SK-N-SH treated with all-trans-retinoic acid at 6 μM for 48 hours (cell line): ENCODE results near the gene WDR31.

Experiments
- ATAC-seq: fragments of 200-7000 bp; cut with Tn5 transposase; 3 replicates; pipeline ENCODE4 v1.9.1; 2020; ENCODE audit warnings: mild to moderate bottlenecking, moderate library complexity
- ARNTL ChIP-seq: fragments of 450-650 bp; formaldehyde crosslinking; IDR thresholded peaks from 2 replicates; pipeline ENCODE4 v1.5.0; 2020; ENCODE audit warnings: low read depth, mild to moderate bottlenecking, moderate library complexity, borderline replicate concordance
- BACH2 ChIP-seq: fragments of 250-450 bp; sonication (Bioruptor Pico); IDR thresholded peaks from 2 replicates; pipeline ENCODE4 v1.9.0; 2021; ENCODE audit warnings: mild to moderate bottlenecking, borderline replicate concordance
- CSDC2 ChIP-seq: fragments of 250-450 bp; sonication (Bioruptor Pico); IDR thresholded peaks from 2 replicates; pipeline ENCODE4 v1.5.0; 2020; ENCODE audit warnings: mild to moderate bottlenecking, moderate library complexity
- ESRRG ChIP-seq: fragments of 250-450 bp; sonication (Bioruptor Pico); IDR thresholded peaks from 2 replicates; pipeline ENCODE4 v1.6.1; 2021; ENCODE audit warnings: mild to moderate bottlenecking
- GLIS3 ChIP-seq: fragments of 250-450 bp; sonication (Bioruptor Pico); IDR thresholded peaks from 2 replicates; pipeline ENCODE4 v1.5.0; 2020; ENCODE audit warnings: mild to moderate bottlenecking, moderate library complexity
- ISL1 ChIP-seq: fragments of 250-450 bp; sonication (Bioruptor Pico); IDR thresholded peaks from 2 replicates; pipeline ENCODE4 v2.1.2; 2022; ENCODE audit warnings: mild to moderate bottlenecking, moderate library complexity
- OSR1 ChIP-seq: fragments of 250-450 bp; sonication (Bioruptor Pico); IDR thresholded peaks from 2 replicates; pipeline ENCODE4 v1.8.0; 2022; ENCODE audit warnings: moderate library complexity, mild to moderate bottlenecking, inconsistent platforms
- POU6F1 ChIP-seq: fragments of 250-450 bp; sonication (Bioruptor Pico); IDR thresholded peaks from 2 replicates; pipeline ENCODE4 v1.8.0; 2021; ENCODE audit warnings: low read depth, mild to moderate bottlenecking, moderate library complexity, borderline replicate concordance
- PPARA ChIP-seq: fragments of 250-450 bp; sonication (Bioruptor Pico); IDR thresholded peaks from 2 replicates; pipeline ENCODE4 v1.5.0; 2020; ENCODE audit warnings: mild to moderate bottlenecking, borderline replicate concordance
- RARB ChIP-seq: fragments of 250-450 bp; sonication (Bioruptor Pico); IDR thresholded peaks from 2 replicates; pipeline ENCODE4 v1.8.0; 2021; ENCODE audit warnings: mild to moderate bottlenecking, moderate library complexity
- SNAI2 ChIP-seq: fragments of 250-450 bp; sonication (Bioruptor Pico); IDR thresholded peaks from 2 replicates; pipeline ENCODE4 v1.5.0; 2020; ENCODE audit warnings: mild to moderate bottlenecking, moderate library complexity
- TCF4 ChIP-seq: fragments of 250-450 bp; sonication (Bioruptor Pico); IDR thresholded peaks from 2 replicates; pipeline ENCODE4 v1.8.0; 2021; ENCODE audit warnings: mild to moderate bottlenecking, moderate library complexity, borderline replicate concordance
- ZC3H10 ChIP-seq: fragments of 250-450 bp; sonication (Bioruptor Pico); IDR thresholded peaks from 2 replicates; pipeline ENCODE4 v1.5.1; 2021; ENCODE audit warnings: mild to moderate bottlenecking, moderate library complexity
- ZFP3 ChIP-seq: fragments of 250-450 bp; sonication (Bioruptor Pico); IDR thresholded peaks from 2 replicates; pipeline ENCODE4 v1.5.0; 2020; ENCODE audit warnings: mild to moderate bottlenecking, moderate library complexity
- ZFP30 ChIP-seq: fragments of 450-650 bp; formaldehyde crosslinking; IDR thresholded peaks from 2 replicates; pipeline ENCODE4 v1.5.0; 2022; ENCODE audit warnings: mild to moderate bottlenecking, moderate library complexity
- ZNF70 ChIP-seq: fragments of 450-650 bp; formaldehyde crosslinking; IDR thresholded peaks from 2 replicates; pipeline ENCODE4 v1.5.0; 2020; ENCODE audit warnings: mild to moderate bottlenecking, moderate library complexity
- ZNF8 ChIP-seq: fragments of 450-650 bp; formaldehyde crosslinking; IDR thresholded peaks from 2 replicates; pipeline ENCODE4 v1.5.0; 2020; ENCODE audit warnings: mild to moderate bottlenecking, moderate library complexity
- TF ChIP-seq, protein P1 (sequence below): fragments of 250-450 bp; sonication (Bioruptor Pico); IDR thresholded peaks from 2 replicates; pipeline ENCODE4 v1.8.0; 2020; ENCODE audit warnings: mild to moderate bottlenecking, moderate library complexity, borderline replicate concordance
- TF ChIP-seq, protein P2 (sequence below): fragments of 250-450 bp; sonication (Bioruptor Pico); IDR thresholded peaks from 2 replicates; pipeline ENCODE4 v1.5.1; 2020; ENCODE audit warnings: low read depth, mild to moderate bottlenecking, moderate library complexity
- TF ChIP-seq, protein P3 (sequence below): fragments of 250-450 bp; sonication (Bioruptor Pico); IDR thresholded peaks from 2 replicates; pipeline ENCODE4 v1.5.0; 2020; ENCODE audit warnings: mild to moderate bottlenecking, moderate library complexity

The WDR31 gene

DNA sequence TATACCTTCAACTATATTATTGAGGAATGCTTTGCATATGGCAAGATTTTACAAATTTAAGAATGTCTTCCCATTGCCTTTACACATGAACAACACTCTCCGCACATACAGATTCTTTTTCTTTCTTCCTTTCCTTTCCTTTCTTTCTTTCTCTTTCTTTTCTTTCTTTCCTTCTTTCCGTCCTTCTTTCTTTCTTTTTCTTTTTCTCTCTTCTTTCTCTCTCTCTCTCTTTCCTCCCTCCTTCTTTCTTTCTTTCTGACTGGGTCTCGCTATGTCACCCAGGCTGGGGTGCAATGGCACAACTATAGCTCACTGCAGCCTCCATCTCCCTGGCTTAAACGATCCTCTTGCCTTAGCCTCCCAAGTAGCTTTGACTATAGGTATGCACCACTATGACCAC is 13.8 kb downstream of the WDR31 start:
- TF ChIP-seq OSR1 (CRISPR knock-in tag) (no peak), ZFP30 (no peak), POU6F1 (CRISPR knock-in tag) (no peak)
- TF ChIP-seq, all 23 proteins: peak for 0
- ATAC-seq: no peak

GRCh38 chr9:113322671-113323070 is 17.4 kb downstream of the WDR31 start:
- no peak for ATAC-seq
- TF ChIP-seq, protein P1, sequence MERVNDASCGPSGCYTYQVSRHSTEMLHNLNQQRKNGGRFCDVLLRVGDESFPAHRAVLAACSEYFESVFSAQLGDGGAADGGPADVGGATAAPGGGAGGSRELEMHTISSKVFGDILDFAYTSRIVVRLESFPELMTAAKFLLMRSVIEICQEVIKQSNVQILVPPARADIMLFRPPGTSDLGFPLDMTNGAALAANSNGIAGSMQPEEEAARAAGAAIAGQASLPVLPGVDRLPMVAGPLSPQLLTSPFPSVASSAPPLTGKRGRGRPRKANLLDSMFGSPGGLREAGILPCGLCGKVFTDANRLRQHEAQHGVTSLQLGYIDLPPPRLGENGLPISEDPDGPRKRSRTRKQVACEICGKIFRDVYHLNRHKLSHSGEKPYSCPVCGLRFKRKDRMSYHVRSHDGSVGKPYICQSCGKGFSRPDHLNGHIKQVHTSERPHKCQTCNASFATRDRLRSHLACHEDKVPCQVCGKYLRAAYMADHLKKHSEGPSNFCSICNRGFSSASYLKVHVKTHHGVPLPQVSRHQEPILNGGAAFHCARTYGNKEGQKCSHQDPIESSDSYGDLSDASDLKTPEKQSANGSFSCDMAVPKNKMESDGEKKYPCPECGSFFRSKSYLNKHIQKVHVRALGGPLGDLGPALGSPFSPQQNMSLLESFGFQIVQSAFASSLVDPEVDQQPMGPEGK (CRISPR knock-in tag): no peak
- TF ChIP-seq PPARA (no peak), ZNF70 (CRISPR knock-in tag) (no peak), SNAI2 (CRISPR knock-in tag) (no peak), ISL1 (no peak), OSR1 (CRISPR knock-in tag) (no peak), RARB (CRISPR knock-in tag) (no peak), ZC3H10 (CRISPR knock-in tag) (no peak), ESRRG (CRISPR knock-in tag) (no peak), GLIS3 (CRISPR knock-in tag) (no peak), TCF4 (CRISPR knock-in tag) (no peak)
- TF ChIP-seq, protein P2, sequence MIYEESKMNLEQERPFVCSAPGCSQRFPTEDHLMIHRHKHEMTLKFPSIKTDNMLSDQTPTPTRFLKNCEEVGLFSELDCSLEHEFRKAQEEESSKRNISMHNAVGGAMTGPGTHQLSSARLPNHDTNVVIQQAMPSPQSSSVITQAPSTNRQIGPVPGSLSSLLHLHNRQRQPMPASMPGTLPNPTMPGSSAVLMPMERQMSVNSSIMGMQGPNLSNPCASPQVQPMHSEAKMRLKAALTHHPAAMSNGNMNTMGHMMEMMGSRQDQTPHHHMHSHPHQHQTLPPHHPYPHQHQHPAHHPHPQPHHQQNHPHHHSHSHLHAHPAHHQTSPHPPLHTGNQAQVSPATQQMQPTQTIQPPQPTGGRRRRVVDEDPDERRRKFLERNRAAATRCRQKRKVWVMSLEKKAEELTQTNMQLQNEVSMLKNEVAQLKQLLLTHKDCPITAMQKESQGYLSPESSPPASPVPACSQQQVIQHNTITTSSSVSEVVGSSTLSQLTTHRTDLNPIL: no peak

GRCh38 chr9:113320051-113320450 is 20.0 kb downstream of the WDR31 start:
- no peak for TF ChIP-seq ZFP3
- TF ChIP-seq CSDC2 (CRISPR knock-in tag): no peak
- TF ChIP-seq, protein P1 (CRISPR knock-in tag): no peak
- no peak for ATAC-seq

DNA sequence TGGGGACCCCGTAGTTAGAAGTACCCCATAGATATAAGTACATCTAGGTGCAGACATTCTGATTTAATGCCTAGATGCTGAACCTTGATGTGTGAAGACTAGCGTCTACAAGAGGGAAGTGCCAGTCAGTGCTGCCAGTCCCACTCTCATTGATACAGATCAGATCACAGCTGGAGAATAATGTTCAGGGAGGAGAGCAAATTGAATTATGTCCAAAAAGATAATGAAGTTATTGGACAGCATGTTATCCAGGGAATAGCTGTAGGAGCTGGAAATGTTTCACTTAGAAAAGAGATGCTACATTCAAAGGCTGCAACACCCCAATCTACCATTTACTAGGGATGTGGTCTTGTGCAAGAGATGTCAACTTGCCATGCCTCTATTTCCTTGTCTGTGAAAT is 21.0 kb downstream of the WDR31 start:
- ATAC-seq: no peak
- TF ChIP-seq SNAI2 (CRISPR knock-in tag) (no peak), ZFP30 (no peak), TCF4 (CRISPR knock-in tag) (peak; percentile 33; the same call in 1 of the 2 replicates), ZNF8 (CRISPR knock-in tag) (no peak), ARNTL (CRISPR knock-in tag) (no peak), CSDC2 (CRISPR knock-in tag) (no peak), ZFP3 (no peak), OSR1 (CRISPR knock-in tag) (no peak), BACH2 (CRISPR knock-in tag) (no peak), ZNF70 (CRISPR knock-in tag) (peak; percentile 91), ISL1 (no peak)
- TF ChIP-seq, protein P3, sequence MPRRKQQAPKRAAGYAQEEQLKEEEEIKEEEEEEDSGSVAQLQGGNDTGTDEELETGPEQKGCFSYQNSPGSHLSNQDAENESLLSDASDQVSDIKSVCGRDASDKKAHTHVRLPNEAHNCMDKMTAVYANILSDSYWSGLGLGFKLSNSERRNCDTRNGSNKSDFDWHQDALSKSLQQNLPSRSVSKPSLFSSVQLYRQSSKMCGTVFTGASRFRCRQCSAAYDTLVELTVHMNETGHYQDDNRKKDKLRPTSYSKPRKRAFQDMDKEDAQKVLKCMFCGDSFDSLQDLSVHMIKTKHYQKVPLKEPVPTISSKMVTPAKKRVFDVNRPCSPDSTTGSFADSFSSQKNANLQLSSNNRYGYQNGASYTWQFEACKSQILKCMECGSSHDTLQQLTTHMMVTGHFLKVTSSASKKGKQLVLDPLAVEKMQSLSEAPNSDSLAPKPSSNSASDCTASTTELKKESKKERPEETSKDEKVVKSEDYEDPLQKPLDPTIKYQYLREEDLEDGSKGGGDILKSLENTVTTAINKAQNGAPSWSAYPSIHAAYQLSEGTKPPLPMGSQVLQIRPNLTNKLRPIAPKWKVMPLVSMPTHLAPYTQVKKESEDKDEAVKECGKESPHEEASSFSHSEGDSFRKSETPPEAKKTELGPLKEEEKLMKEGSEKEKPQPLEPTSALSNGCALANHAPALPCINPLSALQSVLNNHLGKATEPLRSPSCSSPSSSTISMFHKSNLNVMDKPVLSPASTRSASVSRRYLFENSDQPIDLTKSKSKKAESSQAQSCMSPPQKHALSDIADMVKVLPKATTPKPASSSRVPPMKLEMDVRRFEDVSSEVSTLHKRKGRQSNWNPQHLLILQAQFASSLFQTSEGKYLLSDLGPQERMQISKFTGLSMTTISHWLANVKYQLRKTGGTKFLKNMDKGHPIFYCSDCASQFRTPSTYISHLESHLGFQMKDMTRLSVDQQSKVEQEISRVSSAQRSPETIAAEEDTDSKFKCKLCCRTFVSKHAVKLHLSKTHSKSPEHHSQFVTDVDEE (CRISPR knock-in tag): no peak
- TF ChIP-seq, protein P2: no peak
